Psoas muscle (tissue), 8 donors: ENCODE results near the gene MTMR6. TPM values are rescaled to one million over a fixed set of nuclear protein-coding genes. Genes with fewer than 3 reads are reported as not detected.

Experiments
- ATAC-seq, 4 donors: fragments of 200-7000 bp; cut with Tn5 transposase; one replicate each; pipeline ENCODE4 v1.9.1; 2020; ENCODE audit warnings: moderate library complexity in 3 of 4, mild to moderate bottlenecking in 2 of 4
- DNase-seq, 2 donors: peaks; one replicate each; pipeline ENCODE4 v3.0.0-alpha.2; 2020
- H3K27ac ChIP-seq: fragments of 200-600 bp; one replicate; pipeline ENCODE4 v1.8.0; 2022
- H3K27me3 ChIP-seq, 3 donors: fragments of 200-600 bp in 1 of 3; one replicate each; pipeline versions ENCODE4 v1.6.1 to v1.8.0; 2013 to 2022; ENCODE audit warnings: low read length in 2 of 3, mild to moderate bottlenecking in 2 of 3, moderate library complexity in 1 of 3; ENCODE audit not compliant: insufficient read depth in 3 of 3
- H3K36me3 ChIP-seq, 2 donors: fragments of 200-600 bp in 1 of 2; one replicate each; pipeline versions ENCODE4 v1.6.1 to v1.8.0; 2013 to 2022; ENCODE audit warnings: low read depth in 1 of 2, mild to moderate bottlenecking in 1 of 2, moderate library complexity in 1 of 2; ENCODE audit not compliant: insufficient read depth in 1 of 2
- H3K4me1 ChIP-seq: fragments of 200-600 bp; one replicate; pipeline ENCODE4 v1.8.0; 2022
- H3K4me3 ChIP-seq: fragments of 200-600 bp; one replicate; pipeline ENCODE4 v1.8.0; 2022; ENCODE audit warnings: mild to moderate bottlenecking
- H3K9me3 ChIP-seq: fragments of 200-600 bp; one replicate; pipeline ENCODE4 v1.8.0; 2022
- WGBS, 3 donors: extraction: QIAGEN DNeasy Blood & Tissue Kit; methylation state at CpG; one replicate each; pipeline versions ENCODE4 v1.1.6 to v1.1.7; 2013; 5-methylcytosine and 5-hydroxymethylcytosine counted together
- intact Hi-C, 2 donors: fragments of 100-400 bp; cut with DNase I; formaldehyde crosslinking; loops; one replicate each; pipeline versions ENCODE4 v1.11.0 to v1.14.2; 2022
- polyA plus RNA-seq, 3 donors: library from polyadenylated mRNA; stranded (reverse); fragments of 200-250 nt; gene quantifications; one replicate each; pipeline ENCODE4 v1.2.3, GENCODE V29; 2013
- total RNA-seq, 4 donors: library from RNA; stranded (reverse); fragmentation: NEBNext Ultra II Directional in 2 of 4; extraction: Animal tissue kit (Norgen Biotek cat#: 25700) in 2 of 4; gene quantifications; one replicate each; pipeline versions ENCODE4 v1.2.1 to v1.2.4, GENCODE V29; 2021 to 2023
- TF ChIP-seq, protein P1 (sequence below): fragments of 200-600 bp; IDR thresholded peaks from one replicate; pipeline ENCODE4 v1.8.0; 2022; ENCODE audit warnings: antibody characterized with exemption
- donor health status: healthy with polysubstance abuse.
- donor health status: DM: no; HTN: no; CAD: no; lungs with moderate emphysema.
- donor health status: Bipolar disorder and iron deficiency.
- donor health status: healthy.
- donor health status: DM: yes; HTN: yes; CAD: no.
- donor health status: DM: no; HTN: no; CAD: no.
- donor health status: DM: no; HTN: no; CAD: no.
- donor health status: DM: yes; HTN: yes; CAD: no.

Gene MTMR6
- total and polyA plus RNA-seq, 7 donors = 7.7 to 22.9 (median 15.5) TPM

DNA sequence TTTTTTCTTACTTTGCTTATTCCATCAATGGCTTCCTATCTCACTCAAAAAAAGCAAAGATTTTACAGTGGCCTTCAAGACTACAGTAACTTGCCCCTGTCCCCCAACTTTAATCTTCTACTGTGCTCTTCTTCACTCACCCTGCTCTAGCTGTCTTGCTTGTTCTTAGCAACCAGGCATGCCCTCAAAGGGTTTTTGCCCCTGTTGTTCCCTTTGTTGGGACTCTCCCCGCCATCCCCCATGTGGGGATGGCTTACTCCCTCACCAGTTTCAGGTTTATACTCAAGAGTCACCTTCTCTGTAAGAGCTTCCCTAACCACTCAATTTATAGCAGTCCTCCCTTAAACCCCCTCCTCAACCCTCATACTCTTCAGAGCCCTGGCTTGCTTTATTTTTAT, 5.4 kb downstream of the MTMR6 start:
- TF ChIP-seq, protein P1, sequence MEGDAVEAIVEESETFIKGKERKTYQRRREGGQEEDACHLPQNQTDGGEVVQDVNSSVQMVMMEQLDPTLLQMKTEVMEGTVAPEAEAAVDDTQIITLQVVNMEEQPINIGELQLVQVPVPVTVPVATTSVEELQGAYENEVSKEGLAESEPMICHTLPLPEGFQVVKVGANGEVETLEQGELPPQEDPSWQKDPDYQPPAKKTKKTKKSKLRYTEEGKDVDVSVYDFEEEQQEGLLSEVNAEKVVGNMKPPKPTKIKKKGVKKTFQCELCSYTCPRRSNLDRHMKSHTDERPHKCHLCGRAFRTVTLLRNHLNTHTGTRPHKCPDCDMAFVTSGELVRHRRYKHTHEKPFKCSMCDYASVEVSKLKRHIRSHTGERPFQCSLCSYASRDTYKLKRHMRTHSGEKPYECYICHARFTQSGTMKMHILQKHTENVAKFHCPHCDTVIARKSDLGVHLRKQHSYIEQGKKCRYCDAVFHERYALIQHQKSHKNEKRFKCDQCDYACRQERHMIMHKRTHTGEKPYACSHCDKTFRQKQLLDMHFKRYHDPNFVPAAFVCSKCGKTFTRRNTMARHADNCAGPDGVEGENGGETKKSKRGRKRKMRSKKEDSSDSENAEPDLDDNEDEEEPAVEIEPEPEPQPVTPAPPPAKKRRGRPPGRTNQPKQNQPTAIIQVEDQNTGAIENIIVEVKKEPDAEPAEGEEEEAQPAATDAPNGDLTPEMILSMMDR = no peak
- Histone ChIP-seq H3K27me3 (no peaks in the 10 kb centered on the region), H3K27ac (no peak overlapping the region), H3K9me3 (no peaks in the 10 kb centered on the region), H3K36me3 (no peaks in the 10 kb centered on the region), H3K4me3 (no peak overlapping the region), H3K4me1 (peaks cover 8% of the 10 kb centered on the region)
- 94 to 97% (median 96%) methylated on average over 1 of the region's 1 CpG for WGBS, 3 donors
- intact Hi-C loops = no loop called here
- no peak for ATAC-seq
- DNase-seq = no peak

DNA sequence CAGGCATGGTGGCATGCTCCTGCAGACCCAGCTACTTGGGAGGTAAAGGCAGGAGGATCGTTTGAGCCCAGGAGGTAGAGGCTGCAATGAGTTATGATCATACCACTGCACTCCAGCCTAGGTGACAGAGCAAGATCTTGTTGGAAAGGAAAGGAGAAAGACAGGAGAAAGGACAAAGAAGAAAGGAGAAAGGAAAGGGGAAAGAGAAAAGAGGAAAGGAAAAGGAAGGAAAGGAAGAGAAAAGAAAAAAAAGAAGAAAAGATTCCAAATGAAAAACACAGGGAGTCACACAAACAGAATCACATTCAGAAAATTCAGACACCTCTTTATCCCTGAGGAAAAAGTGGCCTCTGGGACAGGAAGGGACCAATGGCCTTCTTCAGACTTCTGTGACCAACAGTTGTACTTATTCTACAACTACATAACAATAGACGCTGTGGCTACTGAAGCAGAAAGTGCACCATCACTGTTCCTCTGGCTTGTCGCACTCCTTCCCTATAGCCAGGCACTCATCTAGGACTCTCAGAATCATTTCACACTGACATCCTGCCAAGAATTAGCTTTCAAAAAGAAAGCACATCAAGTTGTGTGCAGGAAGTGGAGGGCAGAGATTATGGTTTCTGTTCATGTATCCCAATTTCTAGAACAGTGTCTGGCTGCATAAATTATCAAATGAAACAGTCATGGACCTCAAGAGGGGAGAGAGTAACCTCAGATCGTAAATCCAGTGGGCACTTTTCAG, 5.9 kb downstream of the MTMR6 start:
- DNase-seq = no peak
- no peak for ATAC-seq
- Histone ChIP-seq H3K27ac (no peak overlapping the region), H3K4me3 (no peak overlapping the region), H3K4me1 (peaks cover 8% of the 10 kb centered on the region), H3K9me3 (no peaks in the 10 kb centered on the region), H3K36me3 (no peaks in the 10 kb centered on the region), H3K27me3 (no peaks in the 10 kb centered on the region)
- intact Hi-C loops = no loop called here
- 60 to 73% (median 73%) methylated on average over 4 of the region's 4 CpGs for WGBS, 3 donors
- TF ChIP-seq, protein P1 = no peak

DNA sequence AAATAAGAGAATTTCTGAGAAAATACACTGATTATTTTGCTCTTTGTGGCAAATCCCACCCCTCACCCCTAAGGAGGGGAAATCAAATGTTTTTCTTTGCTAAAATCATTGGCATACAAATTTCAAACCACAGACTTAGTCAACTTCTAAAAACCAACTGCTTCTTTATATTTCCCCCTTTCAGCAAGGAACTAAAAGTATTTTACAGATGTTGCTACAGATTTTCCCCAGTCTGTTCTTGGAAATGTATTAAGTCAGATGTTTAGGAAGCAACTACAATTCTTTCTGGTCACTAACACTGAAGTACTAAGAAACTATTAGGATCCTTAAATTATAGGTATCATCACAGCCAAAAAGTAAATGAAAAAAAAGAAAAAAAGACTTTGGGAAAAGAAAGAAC, 6.9 kb downstream of the MTMR6 start:
- intact Hi-C loops = no loop called here
- Histone ChIP-seq H3K27ac (no peak overlapping the region), H3K4me1 (no peaks in the 10 kb centered on the region), H3K9me3 (no peaks in the 10 kb centered on the region), H3K27me3 (no peaks in the 10 kb centered on the region), H3K36me3 (no peaks in the 10 kb centered on the region), H3K4me3 (no peak overlapping the region)
- no peak for DNase-seq
- ATAC-seq = no peak
- TF ChIP-seq, protein P1 = no peak

DNA sequence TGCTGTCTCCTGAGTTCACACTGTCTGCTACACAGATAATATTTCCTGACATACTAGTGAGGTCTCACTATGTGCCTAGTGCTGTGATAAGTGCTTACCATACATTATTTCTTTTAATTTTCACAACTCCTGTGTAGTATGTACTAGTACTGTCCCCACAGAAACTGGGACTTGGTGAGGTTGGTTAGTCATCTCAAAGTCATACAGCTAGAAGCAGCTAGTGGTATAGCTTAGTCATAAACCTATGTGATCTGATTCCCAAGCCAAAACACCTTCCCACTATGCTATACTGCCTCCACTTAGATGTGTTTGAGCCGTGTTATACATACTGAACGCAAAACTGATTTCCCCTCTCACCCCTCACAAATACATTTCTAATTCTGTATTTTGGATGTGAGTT, 10.5 kb downstream of the MTMR6 start:
- H3K27me3 ChIP-seq = no peaks in the 10 kb centered on the region
- no peaks in the 10 kb centered on the region for H3K9me3 ChIP-seq
- H3K4me1 ChIP-seq = no peaks in the 10 kb centered on the region
- WGBS, 3 donors = 94 to 100% (median 98%) methylated on average over 2 of the region's 2 CpGs
- peaks cover 0 to 21% of the 10 kb centered on the region in 2 donors for H3K36me3 ChIP-seq
- ATAC-seq (no peak), DNase-seq (no peak)
- TF ChIP-seq, protein P1 = no peak
- H3K4me3 ChIP-seq = no peak overlapping the region
- H3K27ac ChIP-seq = no peak overlapping the region
- intact Hi-C loops = no loop called here

DNA sequence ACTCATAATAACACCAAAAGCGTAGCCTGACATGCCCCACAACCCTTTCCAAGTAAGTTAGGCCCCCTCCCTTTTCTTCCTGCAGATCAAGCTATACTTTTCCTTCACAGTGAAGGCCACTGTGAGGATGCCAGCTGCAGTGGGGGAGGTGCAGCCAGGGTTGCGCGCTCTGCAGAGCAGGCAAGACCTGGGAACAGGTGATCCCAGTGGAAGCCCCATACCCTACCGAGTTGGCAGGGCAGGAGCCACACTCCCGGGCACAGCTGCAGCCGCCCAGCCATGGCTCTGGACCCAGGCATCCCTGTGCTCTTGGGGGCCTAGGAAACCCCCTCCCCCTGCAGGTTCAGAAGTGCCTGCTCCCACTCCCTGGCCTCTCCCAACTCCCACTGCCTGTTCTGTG, 18.7 kb downstream of the MTMR6 start:
- Histone ChIP-seq H3K4me1 (no peaks in the 10 kb centered on the region), H3K9me3 (no peaks in the 10 kb centered on the region), H3K27ac (no peak overlapping the region), H3K36me3 (peaks cover 2 to 64% of the 10 kb centered on the region in 2 donors), H3K4me3 (no peak overlapping the region), H3K27me3 (no peaks in the 10 kb centered on the region)
- no peak for DNase-seq
- intact Hi-C loops = no loop called here
- WGBS, 3 donors = 85 to 95% (median 87%) methylated on average over 6 of the region's 6 CpGs
- TF ChIP-seq, protein P1 = no peak
- ATAC-seq = no peak
